H9 (cell line): ENCODE data around the gene CBLN3. TPM values are rescaled to one million over a fixed set of nuclear protein-coding genes. Genes with fewer than 3 reads are reported as not detected.

Experiments
- DNase-seq: peaks from one replicate; pipeline ENCODE4 v3.0.0-alpha.2; 2017
- H2AFZ ChIP-seq: one replicate; pipeline ENCODE4 v1.6.1; 2013; ENCODE audit warnings: mild to moderate bottlenecking, low read length, control low read depth, moderate library complexity
- H2AK5ac ChIP-seq: 2 replicates; pipeline ENCODE4 v1.6.1; 2013; ENCODE audit warnings: low read length, control low read depth, mixed read lengths; ENCODE audit not compliant: insufficient read length
- H2BK120ac ChIP-seq: one replicate; pipeline ENCODE4 v1.6.1; 2013; ENCODE audit warnings: low read depth, mild to moderate bottlenecking, low read length, control low read depth, inconsistent platforms; ENCODE audit not compliant: poor library complexity, severe bottlenecking
- H2BK12ac ChIP-seq: 2 replicates; pipeline ENCODE4 v1.6.1; 2013; ENCODE audit warnings: low read length, control low read depth, mixed read lengths, low read depth; ENCODE audit not compliant: insufficient read length
- H2BK15ac ChIP-seq: 2 replicates; pipeline ENCODE4 v1.6.1; 2013; ENCODE audit warnings: low read depth, low read length, control low read depth
- H2BK20ac ChIP-seq: one replicate; pipeline ENCODE4 v1.6.1; 2013; ENCODE audit warnings: low read depth, mild to moderate bottlenecking, low read length, control low read depth, inconsistent platforms; ENCODE audit not compliant: poor library complexity, severe bottlenecking
- H2BK5ac ChIP-seq: 2 replicates; pipeline ENCODE4 v1.6.1; 2013; ENCODE audit warnings: low read length, control low read depth, mixed read lengths; ENCODE audit not compliant: insufficient read length
- H3K14ac ChIP-seq: 2 replicates; pipeline ENCODE4 v1.6.1; 2013; ENCODE audit warnings: low read length, control low read depth; ENCODE audit not compliant: insufficient read depth
- H3K18ac ChIP-seq: 2 replicates; pipeline ENCODE4 v1.6.1; 2013; ENCODE audit warnings: low read depth, mild to moderate bottlenecking, mixed read lengths, low read length, control low read depth; ENCODE audit not compliant: insufficient read length
- H3K23ac ChIP-seq: 2 replicates; pipeline ENCODE4 v1.6.1; 2013; ENCODE audit warnings: low read length, control low read depth, mixed read lengths, low read depth; ENCODE audit not compliant: insufficient read length
- H3K23me2 ChIP-seq: 2 replicates; pipeline ENCODE4 v1.6.1; 2013; ENCODE audit warnings: low read depth, mild to moderate bottlenecking, mixed read lengths, low read length, control low read depth; ENCODE audit not compliant: insufficient read length, poor library complexity, severe bottlenecking
- H3K27ac ChIP-seq: 2 replicates; pipeline ENCODE4 v1.5.1; 2013; ENCODE audit warnings: low read length, control low read depth, mixed read lengths, low read depth; ENCODE audit not compliant: insufficient read length
- H3K27me3 ChIP-seq: 2 replicates; pipeline ENCODE4 v1.6.1; 2013; ENCODE audit warnings: low read length, control low read depth, inconsistent platforms; ENCODE audit not compliant: insufficient read depth
- H3K4ac ChIP-seq: 2 replicates; pipeline ENCODE4 v1.6.1; 2013; ENCODE audit warnings: low read depth, mild to moderate bottlenecking, control low read depth, inconsistent platforms, low read length, moderate library complexity
- H3K4me1 ChIP-seq: 2 replicates; pipeline ENCODE4 v1.6.1; 2013; ENCODE audit warnings: low read length, control low read depth, inconsistent platforms; ENCODE audit not compliant: insufficient read depth
- H3K4me2 ChIP-seq: 2 replicates; pipeline ENCODE4 v1.6.1; 2013; ENCODE audit warnings: low read length, control low read depth, mixed read lengths; ENCODE audit not compliant: insufficient read length, insufficient read depth
- H3K56ac ChIP-seq: 2 replicates; pipeline ENCODE4 v1.6.1; 2013; ENCODE audit warnings: low read depth, mild to moderate bottlenecking, mixed read lengths, low read length, control low read depth; ENCODE audit not compliant: insufficient read length
- H3K79me1 ChIP-seq: 2 replicates; pipeline ENCODE4 v1.6.1; 2013; ENCODE audit warnings: low read depth, mild to moderate bottlenecking, moderate library complexity, low read length, control low read depth, inconsistent platforms; ENCODE audit not compliant: insufficient read depth, poor library complexity, severe bottlenecking
- H3K79me2 ChIP-seq: 2 replicates; pipeline ENCODE4 v1.6.1; 2013; ENCODE audit warnings: low read length, control low read depth, inconsistent platforms; ENCODE audit not compliant: insufficient read depth
- H3K9ac ChIP-seq: 2 replicates; pipeline ENCODE4 v1.6.1; 2013; ENCODE audit warnings: low read length, control low read depth, mixed read lengths; ENCODE audit not compliant: insufficient read length; ENCODE audit errors: extremely low read depth
- H3K9me3 ChIP-seq: one replicate; pipeline ENCODE4 v1.6.1; 2013; ENCODE audit warnings: low read depth, low read length, inconsistent platforms; ENCODE audit not compliant: control insufficient read depth
- H3T11ph ChIP-seq: one replicate; pipeline ENCODE4 v1.6.1; 2013; ENCODE audit warnings: mild to moderate bottlenecking, low read length, control low read depth, inconsistent platforms
- H4K20me1 ChIP-seq: one replicate; pipeline ENCODE4 v1.6.1; 2013; ENCODE audit not compliant: control insufficient read depth, insufficient read length, insufficient read depth
- H4K5ac ChIP-seq: 2 replicates; pipeline ENCODE4 v1.6.1; 2013; ENCODE audit warnings: low read depth, mild to moderate bottlenecking, mixed read lengths, low read length, control low read depth; ENCODE audit not compliant: insufficient read length
- H4K8ac ChIP-seq: replicated peaks from 2 replicates; pipeline ENCODE4 v1.6.1; 2013; ENCODE audit warnings: low read length, control low read depth, mixed read lengths, low read depth; ENCODE audit not compliant: insufficient read length
- H4K91ac ChIP-seq: 2 replicates; pipeline ENCODE4 v1.6.1; 2013; ENCODE audit warnings: low read depth, mild to moderate bottlenecking, moderate library complexity, mixed read lengths, low read length, control low read depth; ENCODE audit not compliant: insufficient read length
- H3K27ac Mint-ChIP-seq, 3 experiments: 2 replicates in 2 of 3; 3 replicates in 1 of 3; pipeline ENCODE4 v1.8.0; 2020 to 2021; ENCODE audit warnings: mixed read lengths in 3 of 3, mild to moderate bottlenecking in 1 of 3, moderate library complexity in 1 of 3
- H3K27me3 Mint-ChIP-seq: 2 replicates; pipeline ENCODE4 v1.8.0; 2021; ENCODE audit warnings: low read depth, mild to moderate bottlenecking, moderate library complexity, mixed read lengths
- H3K36me3 Mint-ChIP-seq, 3 experiments: 2 replicates in 2 of 3; 3 replicates in 1 of 3; pipeline ENCODE4 v1.8.0; 2020 to 2021; ENCODE audit warnings: low read depth in 3 of 3, mixed read lengths in 3 of 3; ENCODE audit not compliant: insufficient read depth in 1 of 3
- H3K4me1 Mint-ChIP-seq, 2 experiments: 2 replicates each; pipeline ENCODE4 v1.8.0; 2020; ENCODE audit warnings: mixed read lengths in 2 of 2
- H3K4me3 Mint-ChIP-seq, 2 experiments: 2 replicates in 1 of 2; 3 replicates in 1 of 2; pipeline ENCODE4 v1.8.0; 2020 to 2021; ENCODE audit warnings: mild to moderate bottlenecking in 2 of 2, mixed read lengths in 2 of 2, moderate library complexity in 1 of 2
- H3K9me3 Mint-ChIP-seq, 2 experiments: 2 replicates in 1 of 2; 3 replicates in 1 of 2; pipeline ENCODE4 v1.8.0; 2020; ENCODE audit warnings: mild to moderate bottlenecking in 2 of 2, mixed read lengths in 2 of 2, moderate library complexity in 1 of 2
- WGBS: extraction: QIAGEN DNeasy Blood & Tissue Kit; methylation state at CpG from one replicate; pipeline ENCODE4 v1.1.7; 2013; ENCODE audit warnings: missing lambda C conversion rate, low lambda C conversion rate, mixed read lengths; ENCODE audit not compliant: insufficient read length; ENCODE audit errors: extremely low coverage; 5-methylcytosine and 5-hydroxymethylcytosine counted together
- total RNA-seq: library from RNA; stranded (reverse); gene quantifications from 2 replicates; pipeline ENCODE4 v1.2.1, GENCODE V29; 2021
- TF ChIP-seq, protein P1 (sequence below): fragments of 200-600 bp; sonication (generic); conservative IDR thresholded peaks from 3 replicates; pipeline ENCODE4 v1.8.0; 2021; ENCODE audit warnings: antibody characterized with exemption, mild to moderate bottlenecking

The CBLN3 gene
- total RNA-seq, 1 experiment from 2014 or later: 0.39 TPM

DNA sequence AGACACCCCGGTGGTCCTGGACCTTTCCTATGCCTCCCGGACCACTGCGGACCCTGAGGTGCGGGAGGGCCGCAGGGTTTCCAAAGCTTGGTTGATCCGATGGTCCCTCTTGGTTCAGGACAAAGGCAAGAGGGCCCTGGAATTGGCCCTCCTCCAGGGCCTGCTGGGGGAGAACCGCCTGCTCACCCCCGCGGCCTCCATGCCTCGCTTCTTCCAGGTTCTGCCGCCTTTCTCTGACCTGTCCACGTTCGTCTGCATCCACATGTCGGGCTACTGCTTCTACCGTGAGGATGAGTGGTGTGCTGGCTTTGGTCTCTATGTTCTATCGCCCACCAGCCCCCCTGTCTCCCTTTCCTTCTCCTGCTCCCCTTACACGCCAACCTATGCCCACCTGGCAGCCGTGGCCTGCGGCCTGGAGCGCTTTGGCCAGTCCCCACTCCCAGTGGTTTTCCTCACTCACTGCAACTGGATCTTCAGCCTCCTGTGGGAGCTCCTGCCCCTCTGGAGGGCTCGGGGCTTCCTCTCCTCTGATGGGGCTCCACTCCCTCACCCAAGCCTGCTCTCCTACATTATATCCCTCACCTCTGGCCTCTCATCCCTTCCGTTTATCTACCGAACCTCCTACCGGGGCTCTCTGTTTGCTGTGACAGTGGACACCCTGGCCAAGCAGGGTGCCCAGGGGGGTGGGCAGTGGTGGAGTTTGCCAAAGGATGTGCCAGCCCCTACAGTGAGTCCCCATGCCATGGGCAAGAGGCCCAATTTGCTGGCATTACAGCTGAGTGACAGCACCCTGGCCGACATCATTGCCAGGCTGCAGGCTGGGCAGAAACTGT is 13.8 kb downstream of the CBLN3 start:
- Histone ChIP-seq H4K20me1 (no peaks in the 10 kb centered on the region), H2BK120ac (no peak overlapping the region), H3K4ac (no peak overlapping the region), H3K23ac (no peak overlapping the region), H4K5ac (no peak overlapping the region), H2BK12ac (no peak overlapping the region), H3T11ph (no peak overlapping the region), H3K27ac (no peak overlapping the region), H2BK15ac (no peak overlapping the region), H3K9me3 (no peaks in the 10 kb centered on the region), H2AK5ac (no peak overlapping the region), H2BK20ac (no peak overlapping the region), H2BK5ac (no peak overlapping the region), H3K27me3 (no peaks in the 10 kb centered on the region; the same call in 1 of the 2 replicates), H3K79me1 (no peaks in the 10 kb centered on the region), H2AFZ (no peak overlapping the region), H3K23me2 (no peaks in the 10 kb centered on the region), H3K14ac (no peak overlapping the region), H3K56ac (no peak overlapping the region), H4K91ac (no peak overlapping the region), H3K18ac (no peak overlapping the region), H3K79me2 (no peaks in the 10 kb centered on the region), H3K4me1 (no peaks in the 10 kb centered on the region), H4K8ac (no peak overlapping the region), H3K4me2 (no peak overlapping the region), H3K9ac (no peak overlapping the region)
- H3K4me3 Mint-ChIP-seq: no peak overlapping the region
- H3K36me3 Mint-ChIP-seq: peaks cover 15 to 33% (median 24%) of the 10 kb centered on the region in 3 experiments; a peak in 6 of 7 replicates
- TF ChIP-seq, protein P1, sequence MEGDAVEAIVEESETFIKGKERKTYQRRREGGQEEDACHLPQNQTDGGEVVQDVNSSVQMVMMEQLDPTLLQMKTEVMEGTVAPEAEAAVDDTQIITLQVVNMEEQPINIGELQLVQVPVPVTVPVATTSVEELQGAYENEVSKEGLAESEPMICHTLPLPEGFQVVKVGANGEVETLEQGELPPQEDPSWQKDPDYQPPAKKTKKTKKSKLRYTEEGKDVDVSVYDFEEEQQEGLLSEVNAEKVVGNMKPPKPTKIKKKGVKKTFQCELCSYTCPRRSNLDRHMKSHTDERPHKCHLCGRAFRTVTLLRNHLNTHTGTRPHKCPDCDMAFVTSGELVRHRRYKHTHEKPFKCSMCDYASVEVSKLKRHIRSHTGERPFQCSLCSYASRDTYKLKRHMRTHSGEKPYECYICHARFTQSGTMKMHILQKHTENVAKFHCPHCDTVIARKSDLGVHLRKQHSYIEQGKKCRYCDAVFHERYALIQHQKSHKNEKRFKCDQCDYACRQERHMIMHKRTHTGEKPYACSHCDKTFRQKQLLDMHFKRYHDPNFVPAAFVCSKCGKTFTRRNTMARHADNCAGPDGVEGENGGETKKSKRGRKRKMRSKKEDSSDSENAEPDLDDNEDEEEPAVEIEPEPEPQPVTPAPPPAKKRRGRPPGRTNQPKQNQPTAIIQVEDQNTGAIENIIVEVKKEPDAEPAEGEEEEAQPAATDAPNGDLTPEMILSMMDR: no peak
- DNase-seq: no peak
- peak overlapping the region in 1 of 3 experiments; percentile 74; a peak in 1 of 7 replicates for H3K27ac Mint-ChIP-seq
- H3K9me3 Mint-ChIP-seq: no peaks in the 10 kb centered on the region
- H3K4me1 Mint-ChIP-seq: peaks cover 2 to 3% of the 10 kb centered on the region in 2 experiments; a peak in 1 of 4 replicates
- no CpG with 5 or more reads among the region's 25 CpGs for WGBS
- peaks cover 18% of the 10 kb centered on the region for H3K27me3 Mint-ChIP-seq
